HCT116 (cell line): Measurements from ENCODE around the gene CHST11. TPM values are rescaled to one million over a fixed set of nuclear protein-coding genes. Genes with fewer than 3 reads are reported as not detected.

ENCODE experiments used
- ATAC-seq: fragments of 200-7000 bp; cut with Tn5 transposase; 2 replicates; pipeline ENCODE4 v1.9.1; 2020; ENCODE audit warnings: mild to moderate bottlenecking, moderate library complexity
- BruUV-seq: library from RNA; stranded (reverse); fragments of 400-500 nt; replicated peaks from 2 replicates; lab custom pipeline; 2021; lab: Mats Ljungman, UMichigan
- CTCF ChIA-PET: fragments of 300-600 bp; sonication (Branson Sonifier 250); formaldehyde crosslinking; loops from one replicate; lab custom pipeline; 2021; ENCODE audit warnings: antibody characterized with exemption; lab: Charles Lee
- POLR2A ChIA-PET: fragments of 300-600, 350-600 bp; sonication (Branson Sonifier 250); formaldehyde crosslinking; loops from one replicate; lab custom pipeline; 2021; ENCODE audit warnings: antibody characterized with exemption; lab: Charles Lee
- RAD21 ChIA-PET, 2 experiments: fragments of 300-600 bp; sonication (Branson Sonifier 250); formaldehyde crosslinking; loops; one replicate each; lab custom pipeline; 2023; ENCODE audit warnings: low total read pairs in 2 of 2; ENCODE audit not compliant: uncharacterized antibody in 2 of 2, unreplicated experiment in 2 of 2, low non-redundant PET in 1 of 2; lab: Charles Lee
- DNase-seq: peaks from one replicate; pipeline ENCODE4 v3.0.0-alpha.2; 2010; ENCODE audit warnings: low read depth, low spot score
- H2AFZ ChIP-seq: fragments of 200-600 bp; shearing (Covaris generic), sonication (generic); 2 replicates; pipeline ENCODE4 v1.6.1; 2017; ENCODE audit warnings: low read depth, mixed run types, mixed read lengths, antibody characterized with exemption, low read length; ENCODE audit not compliant: poor library complexity, severe bottlenecking
- H3K27ac ChIP-seq: 2 replicates; pipeline ENCODE4 v1.5.1; 2012; ENCODE audit warnings: low read depth, low read length
- H3K27me3 ChIP-seq: fragments of 200-600 bp; sonication (generic); 2 replicates; pipeline ENCODE4 v1.6.1; 2016; ENCODE audit warnings: mixed run types, low read length, mixed read lengths; ENCODE audit not compliant: insufficient read depth
- H3K36me3 ChIP-seq, 2 experiments: fragments of 200-500 bp in 1 of 2; fragments of 200-600 bp in 1 of 2; sonication (Bioruptor generic) in 1 of 2; sonication (generic) in 1 of 2; 2 replicates each; pipeline versions ENCODE4 v1.5.1 to v1.6.1; 2014 to 2016; ENCODE audit warnings: low read length in 2 of 2, inconsistent platforms in 1 of 2, mixed read lengths in 1 of 2, mixed run types in 1 of 2; ENCODE audit not compliant: insufficient read depth in 2 of 2, control insufficient read depth in 1 of 2
- H3K4me1 ChIP-seq, 2 experiments: fragments of 200-600 bp in 1 of 2; sonication (generic) in 1 of 2; 2 replicates each; pipeline versions ENCODE4 v1.5.1 to v1.6.1; 2012 to 2017; ENCODE audit warnings: low read length in 2 of 2, inconsistent platforms in 1 of 2, mild to moderate bottlenecking in 1 of 2, mixed read lengths in 1 of 2, mixed run types in 1 of 2, moderate library complexity in 1 of 2; ENCODE audit not compliant: insufficient read depth in 2 of 2, control insufficient read depth in 1 of 2
- H3K4me2 ChIP-seq: fragments of 200-600 bp; sonication (generic); 2 replicates; pipeline ENCODE4 v1.6.1; 2017; ENCODE audit warnings: mixed run types, low read length, mixed read lengths
- H3K4me3 ChIP-seq, 2 experiments: fragments of 200-600 bp in 1 of 2; sonication (generic) in 1 of 2; replicated peaks in 1 of 2; 2 replicates each; pipeline ENCODE4 v1.5.1; 2011 to 2016; ENCODE audit warnings: low read length in 2 of 2, control low read depth in 1 of 2, low read depth in 1 of 2, mild to moderate bottlenecking in 1 of 2, mixed read lengths in 1 of 2, mixed run types in 1 of 2
- H3K79me2 ChIP-seq: fragments of 200-600 bp; sonication (generic); 2 replicates; pipeline ENCODE4 v1.6.1; 2017; ENCODE audit warnings: mild to moderate bottlenecking, mixed run types, low read length, moderate library complexity, mixed read lengths; ENCODE audit not compliant: insufficient read depth
- H3K9ac ChIP-seq: fragments of 200-600 bp; sonication (generic); 2 replicates; pipeline ENCODE4 v1.6.1; 2016; ENCODE audit warnings: low read length, mixed read lengths
- H3K9me2 ChIP-seq: fragments of 200-600 bp; sonication (generic), shearing (Covaris generic); 2 replicates; pipeline ENCODE4 v1.6.1; 2017; ENCODE audit warnings: mixed run types, mild to moderate bottlenecking, moderate library complexity; ENCODE audit not compliant: insufficient read depth
- H3K9me3 ChIP-seq, 2 experiments: fragments of 200-500 bp in 1 of 2; fragments of 200-600 bp in 1 of 2; sonication (Bioruptor generic) in 1 of 2; sonication (generic) in 1 of 2; 2 replicates each; pipeline ENCODE4 v1.6.1; 2014 to 2017; ENCODE audit warnings: low read length in 2 of 2, mixed read lengths in 2 of 2, inconsistent platforms in 1 of 2, low read depth in 1 of 2, mild to moderate bottlenecking in 1 of 2, mixed run types in 1 of 2, moderate library complexity in 1 of 2; ENCODE audit not compliant: control insufficient read depth in 1 of 2, insufficient read depth in 1 of 2
- H4K20me1 ChIP-seq: fragments of 200-600 bp; sonication (generic), shearing (Covaris generic); 2 replicates; pipeline ENCODE4 v1.6.1; 2017; ENCODE audit warnings: mixed run types, mild to moderate bottlenecking, moderate library complexity; ENCODE audit not compliant: insufficient read depth
- ELF1 ChIP-seq: IDR thresholded peaks from 2 replicates; pipeline ENCODE4 v1.6.1; 2012; ENCODE audit warnings: low read depth, borderline replicate concordance
- EZH2 ChIP-seq: fragments of 200-600 bp; sonication (generic); IDR thresholded peaks from 2 replicates; pipeline ENCODE4 v1.6.1; 2017; ENCODE audit warnings: antibody characterized with exemption, mixed run types
- EZH2phosphoT487 ChIP-seq: fragments of 200-600 bp; IDR thresholded peaks from 2 replicates; pipeline ENCODE4 v1.6.1; 2018; ENCODE audit warnings: antibody characterized with exemption, borderline replicate concordance
- JUND ChIP-seq: IDR thresholded peaks from 2 replicates; pipeline ENCODE4 v1.6.1; 2012
- MAX ChIP-seq: IDR thresholded peaks from 2 replicates; pipeline ENCODE4 v1.6.1; 2012
- POLR2A ChIP-seq: IDR thresholded peaks from 2 replicates; pipeline ENCODE4 v1.7.0; 2011; ENCODE audit warnings: borderline replicate concordance; ENCODE audit not compliant: insufficient read depth, insufficient read length; ENCODE audit errors: extremely low read depth
- RAD21 ChIP-seq: IDR thresholded peaks from 2 replicates; pipeline ENCODE4 v1.6.1; 2012; ENCODE audit warnings: low read depth, mild to moderate bottlenecking
- SIN3A ChIP-seq: IDR thresholded peaks from 2 replicates; pipeline ENCODE4 v1.6.1; 2012; ENCODE audit warnings: low read depth
- ZFX ChIP-seq: fragments of 450-650 bp; IDR thresholded peaks from 2 replicates; pipeline ENCODE4 v1.6.1; 2017
- ZNF274 ChIP-seq: fragments of 200-500 bp; sonication (Bioruptor generic); IDR thresholded peaks from 2 replicates; pipeline ENCODE4 v1.6.1; 2014; ENCODE audit warnings: mild to moderate bottlenecking, low read depth, low read length, inconsistent platforms
- intact Hi-C: fragments of 100-400 bp; cut with micrococcal nuclease; formaldehyde crosslinking; loops from 2 replicates; pipeline ENCODE4 v1.10.0; 2022
- total RNA-seq: library from RNA; stranded (reverse); gene quantifications from one replicate; pipeline ENCODE4 v1.2.1, GENCODE V29; 2021; ENCODE audit not compliant: unreplicated experiment

Gene CHST11
- total RNA-seq, 1 experiment from 2014 or later: 10.1 TPM

- Histone ChIP-seq H3K27me3 (no peaks in the 10 kb centered on the region), H3K4me1 (no peaks in the 10 kb centered on the region), H3K9me3 (no peaks in the 10 kb centered on the region), H2AFZ (no peak overlapping the region), H3K9me2 (no peaks in the 10 kb centered on the region), H4K20me1 (no peaks in the 10 kb centered on the region), H3K4me3 (no peak overlapping the region), H3K36me3 (no peaks in the 10 kb centered on the region), H3K27ac (no peak overlapping the region), H3K79me2 (no peaks in the 10 kb centered on the region), H3K4me2 (no peak overlapping the region), H3K9ac (no peak overlapping the region)
- intact Hi-C loops: no loop called here
- DNase-seq (no peak), ATAC-seq (no peak)
- ChIA-PET RAD21 (no interaction called here), CTCF (no interaction called here), POLR2A (no interaction called here)
- no peak for TF ChIP-seq JUND
- no peak for TF ChIP-seq ELF1
- BruUV-seq: no TSS peak
Measured at GRCh38 chr12:104638218-104638850, 181.6 kb downstream of the CHST11 start.

- TF ChIP-seq SIN3A (no peak), ZFX (no peak), MAX (no peak), EZH2phosphoT487 (no peak), EZH2 (no peak), ZNF274 (no peak), POLR2A (no peak), RAD21 (no peak)
- H3K27me3 ChIP-seq: no peaks in the 10 kb centered on the region
- no peaks in the 10 kb centered on the region for H4K20me1 ChIP-seq
- no peaks in the 10 kb centered on the region for H3K9me2 ChIP-seq
- no peaks in the 10 kb centered on the region for H3K79me2 ChIP-seq
- POLR2A ChIA-PET: no interaction called here
- H3K9me3 ChIP-seq: no peaks in the 10 kb centered on the region
- ATAC-seq: no peak
- no TSS peak for BruUV-seq
- RAD21 ChIA-PET: no interaction called here
- H3K4me1 ChIP-seq: peaks cover 0 to 1% of the 10 kb centered on the region in 2 experiments; a peak in 1 of 4 replicates
- DNase-seq: no peak
- no peak overlapping the region for H2AFZ ChIP-seq
- H3K9ac ChIP-seq: no peak overlapping the region
- no peaks in the 10 kb centered on the region for H3K36me3 ChIP-seq
- H3K4me2 ChIP-seq: no peak overlapping the region
- H3K4me3 ChIP-seq: no peak overlapping the region
- intact Hi-C loops: no loop called here
- CTCF ChIA-PET: no interaction called here
- H3K27ac ChIP-seq: no peak overlapping the region
Measured at GRCh38 chr12:104638851-104639240, 182.1 kb downstream of the CHST11 start.
